A673 (cell line): ENCODE results near the gene TRIM66.

Experiments used
- CTCF ChIP-seq: fragments of 300-800, 200-600 bp; sonication (generic); conservative IDR thresholded peaks from 2 replicates; pipeline ENCODE4 v1.5.1; 2017; ENCODE audit warnings: low read depth, mild to moderate bottlenecking, antibody characterized with exemption, low read length, moderate library complexity, mixed read lengths
- EZH2 ChIP-seq: fragments of 200-600 bp; sonication (generic); IDR thresholded peaks from 2 replicates; pipeline ENCODE4 v1.6.1; 2017; ENCODE audit warnings: borderline replicate concordance, low read depth, mild to moderate bottlenecking, mixed read lengths, antibody characterized with exemption, low read length; ENCODE audit not compliant: poor library complexity, severe bottlenecking

GRCh38 chr11:8574798-8575197 lies 107.7 kb downstream of the TRIM66 start:
- TF ChIP-seq CTCF (no peak), EZH2 (no peak)
